GM19324 (cell line): Measurements from ENCODE around the gene FOXP2.
"Not testable (repeated sequence)": the region's sequence is repeated elsewhere in the genome, so short reads cannot be mapped to it uniquely, and the experiment has no call there.

Experiments
- ATAC-seq: cut with Tn5 transposase; IDR thresholded peaks from one replicate; pipeline ENCODE4 v1.9.1; 2021; ENCODE audit warnings: mild to moderate bottlenecking, moderate library complexity; ENCODE audit not compliant: unreplicated experiment, low FRiP score

FOXP2 gene

GRCh38 chr7:114488696-114489095 is 74.1 kb downstream of the FOXP2 start:
- no peak for ATAC-seq

- not testable (repeated sequence) for ATAC-seq
These were observed 82.9 kb downstream of the FOXP2 start for GRCh38 chr7:114497491-114497890.

- no peak for ATAC-seq
These were observed 88.0 kb downstream of the FOXP2 start for GRCh38 chr7:114502454-114503254.

GRCh38 chr7:114504586-114504985 is 90.0 kb downstream of the FOXP2 start:
- ATAC-seq, result no peak

GRCh38 chr7:114507381-114507780 is 92.8 kb downstream of the FOXP2 start:
- ATAC-seq, result no peak

- no peak for ATAC-seq
These were observed 93.5 kb downstream of the FOXP2 start for GRCh38 chr7:114508086-114508485.

- not testable (repeated sequence) for ATAC-seq
These were observed 96.2 kb downstream of the FOXP2 start for GRCh38 chr7:114510824-114511223.

GRCh38 chr7:114519240-114519639 is 104.6 kb downstream of the FOXP2 start:
- no peak for ATAC-seq

GRCh38 chr7:114522081-114522480 is 107.5 kb downstream of the FOXP2 start:
- no peak for ATAC-seq

GRCh38 chr7:114527589-114527988 is 113.0 kb downstream of the FOXP2 start:
- no peak for ATAC-seq

- no peak for ATAC-seq
These were observed 115.5 kb downstream of the FOXP2 start for GRCh38 chr7:114530057-114530611.

GRCh38 chr7:114531326-114531725 is 116.7 kb downstream of the FOXP2 start:
- no peak for ATAC-seq

GRCh38 chr7:114533131-114533530 is 118.5 kb downstream of the FOXP2 start:
- no peak for ATAC-seq

- no peak for ATAC-seq
These were observed 120.3 kb downstream of the FOXP2 start for GRCh38 chr7:114534953-114535352.

- no peak for ATAC-seq
These were observed 125.0 kb downstream of the FOXP2 start for GRCh38 chr7:114539575-114539974.

GRCh38 chr7:114540291-114540690 is 125.7 kb downstream of the FOXP2 start:
- no peak for ATAC-seq

- not testable (repeated sequence) for ATAC-seq
These were observed 132.7 kb downstream of the FOXP2 start for GRCh38 chr7:114547346-114547745.

- no peak for ATAC-seq
These were observed 133.7 kb downstream of the FOXP2 start for GRCh38 chr7:114548081-114548980.

GRCh38 chr7:114554781-114555537 is 140.3 kb downstream of the FOXP2 start:
- peak; percentile 71 for ATAC-seq

- no peak for ATAC-seq
These were observed 152.8 kb downstream of the FOXP2 start for GRCh38 chr7:114567416-114567815.
